ENCODE data around the gene ESPL1. TPM values are rescaled to one million over a fixed set of nuclear protein-coding genes. Genes with fewer than 3 reads are reported as not detected.

The ESPL1 gene
- total and polyA plus RNA-seq, 5 experiments from 2014 or later: 0.27 to 0.81 TPM; not detected in 3

- Mint-ChIP-seq H3K36me3 (no peaks in the 10 kb centered on the region), H3K9me3 (no peaks in the 10 kb centered on the region), H3K27me3 (peaks cover 18 to 65% (median 24%) of the 10 kb centered on the region in 5 donors), H3K4me3 (no peak overlapping the region), H3K27ac (peak overlapping the region in 1 of 10 donors; percentile 50), H3K4me1 (peaks cover 8 to 14% (median 12%) of the 10 kb centered on the region in 4 donors)
- ATAC-seq: no peak
- DNase-seq: no peak
- POLR2A ChIA-PET: interaction anchor here (0.6 to 1.2 kb wide), 2 partner anchors 12 to 119 kb away, joined by 3 to 5 read pairs; no protein-coding TSS in a partner anchor
Observed at GRCh38 chr12:53333289-53333688, 65.2 kb downstream of the ESPL1 start.

- ATAC-seq (no peak), DNase-seq (no peak)
- H3K4me3 Mint-ChIP-seq: no peak overlapping the region
- no peaks in the 10 kb centered on the region for H3K36me3 Mint-ChIP-seq
- peaks cover 11 to 16% (median 13%) of the 10 kb centered on the region in 4 donors for H3K4me1 Mint-ChIP-seq
- peak overlapping the region in 1 of 10 donors; percentile 65 for H3K27ac Mint-ChIP-seq
- peaks cover 20 to 71% (median 27%) of the 10 kb centered on the region in 5 donors for H3K27me3 Mint-ChIP-seq
- H3K9me3 Mint-ChIP-seq: no peaks in the 10 kb centered on the region
- POLR2A ChIA-PET: interaction anchor here (1.2 kb wide), 1 partner anchor 11 kb away, joined by 5 read pairs; no protein-coding TSS in a partner anchor
Observed at GRCh38 chr12:53333845-53334244, 65.7 kb downstream of the ESPL1 start.

GRCh38 chr12:53334822-53335221 is 66.7 kb downstream of the ESPL1 start:
- Mint-ChIP-seq H3K4me3 (no peak overlapping the region), H3K27me3 (peaks cover 22 to 74% (median 29%) of the 10 kb centered on the region in 5 donors), H3K4me1 (peaks cover 11 to 16% (median 13%) of the 10 kb centered on the region in 4 donors), H3K27ac (peak overlapping the region in 1 of 10 donors; percentile 52), H3K9me3 (no peaks in the 10 kb centered on the region), H3K36me3 (no peaks in the 10 kb centered on the region)
- DNase-seq (no peak), ATAC-seq (no peak)
- POLR2A ChIA-PET: interaction anchor here (0.6 to 1.1 kb wide), 4 partner anchors 10 to 251 kb away, joined by 3 to 4 read pairs (median 4); partner anchors contain the start of gene AAAS

- H3K9me3 Mint-ChIP-seq: no peaks in the 10 kb centered on the region
- ATAC-seq (peak in 1 of 2 donors; percentile 10), DNase-seq (no peak)
- peak within 1 kb of the TSS in 2 of 10 donors; percentile 11 to 12 for H3K4me3 Mint-ChIP-seq
- POLR2A ChIA-PET: interaction anchor here (0.5 to 0.7 kb wide), 2 partner anchors 11 to 113 kb away, joined by 3 read pairs; no protein-coding TSS in a partner anchor
- peaks cover 22 to 85% (median 31%) of the 10 kb centered on the region in 5 donors for H3K27me3 Mint-ChIP-seq
- peaks cover 11 to 17% (median 14%) of the 10 kb centered on the region in 4 donors for H3K4me1 Mint-ChIP-seq
- H3K36me3 Mint-ChIP-seq: no peaks in the 10 kb centered on the region
- peak within 1 kb of the TSS in 1 of 10 donors; percentile 0 for H3K27ac Mint-ChIP-seq
Observed at GRCh38 chr12:53336181-53336681, 68.1 kb downstream of the ESPL1 start, which contains the start of gene SP7. SP7 (minus strand) TSS chr12:53336354; CDS start chr12:53335646, 708 bp downstream.

- peak overlapping the region in 2 of 10 donors; percentile 35 to 55 for H3K4me3 Mint-ChIP-seq
- ATAC-seq: peak in 1 of 2 donors; percentile 82
- H3K9me3 Mint-ChIP-seq: no peaks in the 10 kb centered on the region
- H3K4me1 Mint-ChIP-seq: peaks cover 12 to 17% (median 14%) of the 10 kb centered on the region in 4 donors
- H3K27me3 Mint-ChIP-seq: peaks cover 21 to 72% (median 29%) of the 10 kb centered on the region in 5 donors
- peak overlapping the region in 4 of 10 donors; percentile 4 to 42 (median 40) for H3K27ac Mint-ChIP-seq
- POLR2A ChIA-PET: no interaction called here
- no peaks in the 10 kb centered on the region for H3K36me3 Mint-ChIP-seq
- no peak for DNase-seq
Observed at GRCh38 chr12:53338017-53338416, 69.9 kb downstream of the ESPL1 start.

GRCh38 chr12:53338916-53339315 is 70.8 kb downstream of the ESPL1 start:
- no peaks in the 10 kb centered on the region for H3K9me3 Mint-ChIP-seq
- DNase-seq (no peak), ATAC-seq (no peak)
- H3K27ac Mint-ChIP-seq: no peak overlapping the region
- peaks cover 19 to 22% (median 21%) of the 10 kb centered on the region in 4 donors for H3K4me1 Mint-ChIP-seq
- H3K4me3 Mint-ChIP-seq: no peak overlapping the region
- no peaks in the 10 kb centered on the region for H3K36me3 Mint-ChIP-seq
- peaks cover 20 to 64% (median 27%) of the 10 kb centered on the region in 5 donors for H3K27me3 Mint-ChIP-seq
- POLR2A ChIA-PET: no interaction called here

GRCh38 chr12:53340398-53340797 is 72.3 kb downstream of the ESPL1 start:
- DNase-seq: no peak
- H3K36me3 Mint-ChIP-seq: no peaks in the 10 kb centered on the region
- peak overlapping the region in 1 of 10 donors; percentile 16 for H3K27ac Mint-ChIP-seq
- no peak for ATAC-seq
- H3K4me3 Mint-ChIP-seq: no peak overlapping the region
- H3K4me1 Mint-ChIP-seq: peaks cover 29 to 34% (median 30%) of the 10 kb centered on the region in 4 donors
- H3K9me3 Mint-ChIP-seq: no peaks in the 10 kb centered on the region
- POLR2A ChIA-PET: interaction anchor here (1.0 to 1.2 kb wide), 2 partner anchors 15 to 160 kb away, joined by 3 to 4 read pairs; partner anchors contain the start of genes CSAD and ZNF740
- peaks cover 20 to 49% (median 26%) of the 10 kb centered on the region in 5 donors for H3K27me3 Mint-ChIP-seq

Other genes starting within 250 kb of the ESPL1 start
- gene TNS2, start 218.2 kb upstream of the ESPL1 start, total RNA-seq: 1 to 10 TPM; 2.4 to 3.0 TPM
- under 1 TPM in 2 of 3 donors, not detected in 1; 0.13 to 0.19 TPM for gene TNS2, start 218.2 kb upstream of the ESPL1 start, polyA plus RNA-seq
- 10 to 100 TPM; 47.8 to 50.0 TPM for gene SPRYD3, start 188.9 kb upstream of the ESPL1 start, total RNA-seq
- gene SPRYD3, start 188.9 kb upstream of the ESPL1 start, polyA plus RNA-seq: 10 to 100 TPM; 49.4 to 53.2 (median 51.7) TPM
- gene IGFBP6, start 170.6 kb upstream of the ESPL1 start, total RNA-seq: under 1 TPM in 1 of 2 experiments, not detected in 1; 0.65 TPM
- 10 to 100 TPM in 2 of 3 donors, 1 to 10 TPM in 1; 7.5 to 16.9 (median 16.9) TPM for gene IGFBP6, start 170.6 kb upstream of the ESPL1 start, polyA plus RNA-seq
- under 1 TPM; 0.42 to 0.80 TPM for gene SOAT2, start 164.8 kb upstream of the ESPL1 start, total RNA-seq
- under 1 TPM; 0.67 to 0.77 (median 0.71) TPM for gene SOAT2, start 164.8 kb upstream of the ESPL1 start, polyA plus RNA-seq
- gene ZNF740, start 87.6 kb upstream of the ESPL1 start, total RNA-seq: 100 to 1,000 TPM; 112 to 113 TPM
- 1 to 10 TPM; 2.8 to 3.5 (median 3.1) TPM for gene ZNF740, start 87.6 kb upstream of the ESPL1 start, polyA plus RNA-seq
- gene CSAD, start 87.4 kb upstream of the ESPL1 start, total RNA-seq: 10 to 100 TPM; 50.8 to 53.4 TPM
- 1 to 10 TPM; 1.1 to 1.3 (median 1.2) TPM for gene CSAD, start 87.4 kb upstream of the ESPL1 start, polyA plus RNA-seq
- 100 to 1,000 TPM; 353 to 362 TPM for gene ITGB7, start 61.0 kb upstream of the ESPL1 start, total RNA-seq
- gene ITGB7, start 61.0 kb upstream of the ESPL1 start, polyA plus RNA-seq: 100 to 1,000 TPM; 202 to 219 (median 206) TPM
- 10 to 100 TPM; 57.8 to 60.4 TPM for gene RARG, start 36.1 kb upstream of the ESPL1 start, total RNA-seq
- 10 to 100 TPM in 1 of 3 donors, 1 to 10 TPM in 2; 1.6 to 12.7 (median 3.8) TPM for gene RARG, start 36.1 kb upstream of the ESPL1 start, polyA plus RNA-seq
- 100 to 1,000 TPM; 663 to 692 TPM for gene PFDN5, start 27.2 kb downstream of the ESPL1 start, total RNA-seq
- 1,000 to 10,000 TPM; 1,657 to 1,928 (median 1,896) TPM for gene PFDN5, start 27.2 kb downstream of the ESPL1 start, polyA plus RNA-seq
- gene MYG1, start 31.4 kb downstream of the ESPL1 start, total RNA-seq: 10 to 100 TPM; 48.3 to 53.5 TPM
- gene MYG1, start 31.4 kb downstream of the ESPL1 start, polyA plus RNA-seq: 10 to 100 TPM; 64.4 to 81.2 (median 68.6) TPM
- 10 to 100 TPM; 66.8 to 68.2 TPM for gene AAAS, start 53.3 kb downstream of the ESPL1 start, total RNA-seq
- gene AAAS, start 53.3 kb downstream of the ESPL1 start, polyA plus RNA-seq: 10 to 100 TPM; 34.1 to 57.2 (median 39.3) TPM
- not detected for gene SP7, start 68.1 kb downstream of the ESPL1 start, total RNA-seq
- gene SP7, start 68.1 kb downstream of the ESPL1 start, polyA plus RNA-seq: under 1 TPM in 1 of 3 donors, not detected in 2; 0.05 TPM
- 100 to 1,000 TPM; 104 TPM for gene SP1, start 111.9 kb downstream of the ESPL1 start, total RNA-seq
- 10 to 100 TPM in 1 of 3 donors, 1 to 10 TPM in 2; 8.5 to 10.4 (median 9.4) TPM for gene SP1, start 111.9 kb downstream of the ESPL1 start, polyA plus RNA-seq
- not detected for gene AMHR2, start 155.6 kb downstream of the ESPL1 start, total RNA-seq
- gene AMHR2, start 155.6 kb downstream of the ESPL1 start, polyA plus RNA-seq: not detected
- gene PRR13, start 173.4 kb downstream of the ESPL1 start, total RNA-seq: 100 to 1,000 TPM; 215 to 217 TPM
- 100 to 1,000 TPM; 513 to 535 (median 534) TPM for gene PRR13, start 173.4 kb downstream of the ESPL1 start, polyA plus RNA-seq
- gene PCBP2, start 183.8 kb downstream of the ESPL1 start, total RNA-seq: 100 to 1,000 TPM; 858 to 917 TPM
- gene PCBP2, start 183.8 kb downstream of the ESPL1 start, polyA plus RNA-seq: 100 to 1,000 TPM; 143 to 157 (median 152) TPM
- gene MAP3K12, start 231.2 kb downstream of the ESPL1 start, total RNA-seq: 10 to 100 TPM; 17.2 to 23.8 TPM
- 1 to 10 TPM; 2.4 to 3.9 (median 3.4) TPM for gene MAP3K12, start 231.2 kb downstream of the ESPL1 start, polyA plus RNA-seq
- 10 to 100 TPM; 45.2 to 46.1 TPM for gene TARBP2, start 233.0 kb downstream of the ESPL1 start, total RNA-seq
- gene TARBP2, start 233.0 kb downstream of the ESPL1 start, polyA plus RNA-seq: 10 to 100 TPM; 27.0 to 32.1 (median 27.9) TPM
- gene NPFF, start 239.2 kb downstream of the ESPL1 start, total RNA-seq: not detected
- not detected for gene NPFF, start 239.2 kb downstream of the ESPL1 start, polyA plus RNA-seq

Measured in naive thymus-derived CD8-positive, alpha-beta T cell (primary cell).